Hematopoietic multipotent progenitor cell treated with erythropoietin and hydrocortisone succinate and interleukin-3 and kit ligand, for 4 days (in vitro differentiated cells): Measurements from ENCODE around the gene SDK1.
"Not testable (repeated sequence)": the region's sequence is repeated elsewhere in the genome, so short reads cannot be mapped to it uniquely, and the experiment has no call there.

Experiments
- DNase-seq: peaks from one replicate; pipeline ENCODE4 v3.0.0-alpha.2; 2015

Gene SDK1

DNA sequence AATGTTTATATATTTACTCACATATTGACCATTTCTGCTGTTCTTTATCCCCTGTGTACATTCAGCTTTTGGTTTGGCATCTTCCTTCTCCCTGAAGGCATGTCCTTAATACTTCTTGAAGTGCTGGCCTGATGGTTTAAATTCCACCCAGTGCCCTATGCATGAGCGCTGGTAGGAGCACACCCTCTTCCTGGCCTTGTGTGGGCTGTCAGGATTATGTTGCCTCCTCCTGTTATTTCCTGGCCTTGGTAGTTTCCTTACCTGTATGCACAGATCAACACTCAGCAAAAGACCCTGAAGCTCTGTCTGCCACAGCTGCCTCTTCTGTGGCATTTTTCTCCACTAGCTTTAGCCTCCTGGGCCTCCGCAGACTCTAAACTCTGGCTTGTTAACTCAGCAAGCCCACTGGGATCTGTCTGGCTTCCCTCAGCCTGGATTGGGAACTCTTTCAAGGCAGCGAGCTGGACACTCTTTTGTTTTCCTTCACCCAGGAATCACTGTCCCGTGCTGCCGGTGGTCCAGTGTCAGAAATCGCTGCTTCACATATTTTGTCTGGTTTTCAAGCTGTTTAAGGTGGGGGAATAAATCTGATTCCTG lies 595.2 kb downstream of the SDK1 start:
- no peak for DNase-seq

DNA sequence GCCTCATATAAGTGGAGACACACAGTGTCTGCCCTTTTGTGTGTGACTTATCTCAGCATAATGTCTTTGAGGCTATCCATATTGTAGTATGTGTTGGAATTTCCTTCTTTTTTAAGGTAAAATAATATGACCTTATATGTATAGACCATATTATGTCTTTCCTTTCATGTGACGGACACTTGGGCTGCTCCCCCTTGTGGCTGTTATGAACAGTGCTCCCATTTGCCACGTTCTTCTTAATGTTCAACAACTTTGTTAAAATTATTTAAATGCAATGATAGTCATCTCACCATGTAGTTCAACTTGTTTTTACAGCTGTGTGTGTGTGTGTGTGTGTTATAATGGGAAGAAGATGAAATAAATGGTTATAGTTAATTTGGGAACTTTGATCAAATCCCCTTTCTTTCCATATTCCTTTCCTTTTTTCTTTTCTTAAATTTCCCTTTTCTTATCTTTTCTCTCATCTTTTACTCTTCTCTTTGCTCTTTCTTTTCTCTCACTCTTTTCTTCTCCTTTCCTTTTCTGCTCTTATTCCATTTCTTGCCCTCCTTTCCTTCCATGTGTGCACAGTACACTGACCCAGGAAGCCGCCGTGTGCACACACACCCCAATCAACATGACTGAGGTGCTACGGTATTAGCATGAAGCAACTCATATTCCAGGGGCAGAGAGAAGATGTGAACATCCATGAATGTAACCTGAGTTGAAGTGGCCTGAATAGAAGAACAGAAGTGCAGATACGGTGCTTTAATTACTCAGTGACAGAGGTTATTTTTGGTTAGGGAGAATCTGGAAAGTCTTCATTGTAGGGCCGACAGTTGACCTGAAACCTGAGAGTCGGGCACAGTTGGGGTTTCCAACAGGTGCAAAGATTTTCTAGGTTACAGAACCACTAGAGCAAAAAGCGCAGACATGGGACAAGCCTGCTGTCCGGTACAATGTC lies 596.6 kb downstream of the SDK1 start:
- peak; percentile 73 for DNase-seq

DNA sequence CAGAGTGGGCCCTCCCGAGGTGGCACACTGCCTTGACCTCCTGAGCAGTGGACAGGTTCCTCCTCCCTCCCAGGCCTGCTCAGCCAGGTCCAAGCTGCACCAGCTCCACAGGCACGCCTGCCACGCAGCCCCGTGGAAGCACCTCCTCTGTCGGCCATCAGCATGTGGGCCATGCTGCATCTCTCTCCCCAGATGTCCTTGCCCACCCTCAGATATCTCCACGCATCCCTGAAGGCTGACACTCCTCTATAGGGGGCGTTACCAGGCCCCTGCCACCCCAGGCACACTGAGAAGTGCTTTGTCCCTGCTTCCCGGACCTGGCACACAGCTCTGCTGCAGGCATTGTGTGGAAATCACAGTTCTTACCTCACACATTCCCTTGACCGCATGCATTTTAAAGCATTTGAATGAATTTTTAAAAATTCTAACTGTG lies 598.5 kb downstream of the SDK1 start:
- no peak for DNase-seq

DNA sequence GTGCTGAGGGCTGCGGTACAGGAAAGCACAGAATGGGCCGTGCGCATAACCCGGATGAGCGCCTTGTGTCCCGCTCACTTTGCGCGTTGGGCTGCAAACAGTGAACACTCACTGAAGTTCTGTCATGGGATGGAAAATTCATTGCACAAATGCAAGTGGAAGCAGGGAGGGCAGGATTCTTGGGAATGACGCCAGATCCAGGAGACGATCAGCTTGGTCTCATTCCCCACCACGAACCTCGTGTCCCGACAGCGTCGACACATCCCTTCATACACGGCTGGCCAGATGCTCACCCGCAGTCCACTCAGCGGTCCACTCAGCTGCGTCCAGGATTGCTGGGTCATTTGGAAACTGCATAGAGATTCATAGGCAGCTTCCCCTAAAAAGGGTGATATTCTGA lies 607.1 kb downstream of the SDK1 start:
- DNase-seq: no peak

DNA sequence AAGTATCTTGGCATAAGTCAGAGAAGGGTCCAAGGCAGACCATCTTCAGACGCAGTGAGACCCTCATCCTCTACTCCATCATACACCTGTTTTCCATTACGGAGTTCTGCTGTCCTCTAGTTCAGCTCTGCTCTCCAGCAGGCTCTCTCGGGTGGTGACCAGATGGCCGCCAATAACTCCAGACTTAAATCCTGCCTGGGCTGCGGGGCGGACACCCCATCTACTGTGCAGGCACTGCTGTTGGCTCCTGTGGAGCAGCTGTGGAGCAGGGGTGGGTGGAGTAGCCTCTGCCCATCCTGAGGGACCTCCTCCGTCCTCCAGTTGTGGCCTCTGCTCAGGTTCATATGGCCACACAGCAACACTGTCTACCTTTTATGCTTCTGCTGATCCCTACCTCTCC lies 608.1 kb downstream of the SDK1 start:
- DNase-seq: no peak

DNA sequence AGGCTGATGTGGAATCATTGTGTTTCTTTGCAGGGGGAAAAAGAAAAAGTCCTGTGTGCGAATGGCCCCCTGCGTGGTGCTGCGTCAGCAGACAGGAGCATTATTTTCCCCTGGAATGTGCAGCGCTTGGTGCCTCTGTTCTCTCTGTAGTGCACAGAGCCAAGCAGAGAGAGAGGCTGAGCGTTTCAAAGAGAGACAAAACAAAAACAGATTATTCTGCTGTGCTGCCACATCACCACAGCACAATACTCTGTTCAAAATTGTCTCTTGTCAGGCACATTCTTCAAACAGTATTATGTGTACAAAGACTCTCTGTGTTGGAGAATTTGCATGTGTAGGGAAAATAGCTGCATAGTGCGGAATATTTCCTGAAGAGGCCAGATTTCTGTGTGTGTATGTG lies 609.0 kb downstream of the SDK1 start:
- no peak for DNase-seq

DNA sequence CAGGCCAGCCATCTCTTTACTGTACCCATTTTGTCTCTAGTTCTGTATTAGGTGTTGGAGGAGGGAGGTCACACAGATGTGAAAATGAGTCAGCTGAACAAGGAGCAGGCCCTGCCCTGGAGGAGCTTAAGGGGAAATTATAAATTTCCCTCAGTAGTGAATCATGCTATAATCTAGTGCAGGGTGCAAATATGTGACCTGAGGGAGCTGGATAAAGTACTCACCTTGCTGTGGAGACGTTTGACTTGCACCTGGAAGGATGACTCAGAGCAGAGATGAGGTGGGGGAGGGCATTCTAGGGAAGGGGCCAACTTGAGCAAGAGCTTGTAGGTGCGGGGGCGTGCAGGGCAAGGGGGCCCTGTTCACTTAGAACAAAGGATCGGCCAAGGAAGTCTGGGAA lies 610.6 kb downstream of the SDK1 start:
- no peak for DNase-seq

DNA sequence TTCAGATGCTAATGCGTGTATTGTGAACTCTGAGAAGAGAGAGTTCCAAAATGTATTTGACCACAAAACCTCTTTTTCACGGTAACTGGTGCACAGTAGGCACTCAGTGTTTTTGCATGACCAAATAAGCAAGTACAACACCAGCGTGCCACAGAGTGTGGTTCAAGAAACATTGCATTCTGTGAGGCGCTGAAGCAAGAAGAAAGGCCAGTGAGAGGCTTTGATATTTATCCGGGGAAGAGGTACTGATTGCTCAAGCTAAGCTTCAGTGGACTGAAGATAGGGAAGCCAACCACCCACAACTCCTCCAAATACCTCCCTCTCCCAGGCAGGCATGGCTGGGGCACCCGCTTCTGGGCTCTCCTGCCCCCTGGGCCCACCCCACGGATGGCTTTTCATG lies 611.2 kb downstream of the SDK1 start:
- DNase-seq: no peak

DNA sequence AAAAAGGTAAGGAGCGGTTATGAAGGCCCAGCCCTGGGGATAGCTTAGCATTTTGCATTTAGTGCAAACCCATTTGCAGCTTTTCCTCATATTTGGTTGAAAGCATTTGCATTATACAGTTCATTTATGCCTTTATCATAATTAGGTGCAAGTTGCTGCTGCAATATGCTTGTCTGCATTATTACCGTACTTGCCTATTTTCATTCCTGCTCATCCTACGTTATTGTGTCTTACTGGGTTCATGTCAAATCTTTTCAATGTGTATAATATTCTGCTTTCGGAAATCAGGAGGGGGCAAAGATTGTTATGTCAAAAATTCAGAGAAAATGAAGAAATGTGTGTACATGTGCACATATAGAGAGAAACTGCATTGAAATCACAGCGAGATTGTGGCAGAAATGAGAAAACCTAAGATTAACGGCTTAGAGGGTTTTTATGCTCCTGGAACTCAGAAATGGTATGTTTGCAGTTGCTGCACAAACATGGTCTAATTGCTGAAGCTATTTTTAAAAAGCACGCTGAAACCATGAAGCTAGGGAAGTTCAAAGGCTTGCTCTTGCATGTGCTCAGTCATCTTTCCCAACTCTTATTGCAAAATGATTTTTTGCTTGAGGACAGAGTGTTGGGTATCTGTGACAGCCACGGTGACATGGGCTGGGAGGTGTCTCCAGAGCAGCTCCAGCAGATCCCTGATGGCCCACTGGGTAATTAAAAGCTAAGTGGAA lies 613.2 kb downstream of the SDK1 start:
- peak; percentile 7 for DNase-seq

DNA sequence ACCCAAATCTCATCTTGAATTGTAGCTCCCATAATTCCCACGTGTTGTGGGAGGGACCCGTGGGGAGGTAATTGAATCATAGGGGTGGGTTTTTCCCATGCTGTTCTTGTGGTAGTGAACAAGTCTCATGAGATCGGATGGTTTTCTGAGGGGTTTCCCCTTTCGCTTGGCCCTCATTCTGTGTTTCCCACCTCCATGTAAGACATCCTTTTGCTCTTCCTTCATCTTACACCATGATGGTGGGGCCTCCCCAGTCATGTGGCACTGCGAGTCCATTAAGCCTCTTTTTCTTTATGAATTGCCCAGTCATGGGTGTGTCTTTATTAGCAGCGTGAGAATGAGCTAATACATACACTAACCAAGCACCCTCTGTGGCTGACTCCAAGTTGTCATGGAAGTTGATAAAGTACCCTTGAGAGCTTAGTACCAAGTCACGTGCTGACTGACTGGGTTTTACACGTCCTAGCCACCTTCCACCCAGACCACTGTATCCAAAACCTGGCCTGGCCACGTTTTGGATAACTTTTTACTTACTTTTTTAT lies 614.4 kb downstream of the SDK1 start:
- DNase-seq: no peak

DNA sequence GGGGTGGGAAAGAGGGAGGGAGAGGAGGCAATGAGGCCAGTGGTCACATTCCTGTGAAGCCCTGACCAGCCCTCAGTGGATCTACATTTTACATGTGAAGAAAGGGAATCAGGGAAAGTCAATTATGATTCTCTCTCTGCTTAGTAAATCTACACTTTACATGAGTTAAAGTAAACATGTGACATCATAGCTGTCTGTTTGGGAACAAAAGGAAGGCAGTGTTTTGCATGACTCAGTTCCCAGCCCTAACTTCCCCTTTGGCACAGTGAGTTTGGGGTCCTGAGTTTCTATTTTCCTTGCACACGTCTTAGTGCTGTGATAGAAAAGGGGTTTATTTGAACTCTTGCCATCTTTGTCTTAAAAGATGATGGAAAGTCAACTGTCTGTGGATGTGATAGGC lies 615.1 kb downstream of the SDK1 start:
- peak; percentile 7 for DNase-seq

DNA sequence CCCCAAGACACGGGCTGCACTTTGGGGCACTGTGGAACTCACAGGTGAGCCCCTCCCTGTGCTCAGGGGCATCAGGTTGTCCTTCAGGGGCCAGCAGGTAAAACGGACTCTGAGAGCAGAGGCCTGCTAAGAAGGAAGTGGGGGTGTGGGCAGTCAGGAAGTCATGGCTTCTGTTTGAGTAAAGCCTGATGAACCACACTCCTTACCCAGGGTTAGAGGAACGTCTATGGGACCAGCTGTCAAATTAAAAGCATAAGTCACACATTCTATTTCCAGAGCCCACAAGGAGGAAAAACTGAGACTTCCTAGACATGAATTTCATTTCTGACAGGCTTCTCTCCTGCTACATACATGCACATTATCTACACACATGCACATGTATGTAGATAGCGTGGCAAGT lies 616.4 kb downstream of the SDK1 start:
- DNase-seq: no peak

DNA sequence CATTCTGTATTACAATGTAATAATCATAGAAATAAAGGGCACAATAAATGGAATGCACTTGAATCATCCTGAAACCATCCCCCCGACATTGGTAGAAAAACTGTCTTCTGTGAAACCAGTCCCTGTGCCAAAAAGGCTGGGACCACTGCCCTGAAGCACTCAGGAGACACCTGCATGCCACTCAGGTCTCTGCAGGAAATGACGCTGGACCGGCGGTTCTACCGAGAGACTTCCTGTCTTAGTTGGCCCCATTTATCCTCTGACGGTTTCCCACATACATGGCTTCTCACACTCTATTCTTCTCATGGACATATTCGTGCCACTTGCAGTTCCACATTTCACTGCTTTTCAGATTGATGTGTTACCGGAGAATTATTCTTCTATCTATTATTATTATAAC lies 617.5 kb downstream of the SDK1 start:
- DNase-seq: no peak

DNA sequence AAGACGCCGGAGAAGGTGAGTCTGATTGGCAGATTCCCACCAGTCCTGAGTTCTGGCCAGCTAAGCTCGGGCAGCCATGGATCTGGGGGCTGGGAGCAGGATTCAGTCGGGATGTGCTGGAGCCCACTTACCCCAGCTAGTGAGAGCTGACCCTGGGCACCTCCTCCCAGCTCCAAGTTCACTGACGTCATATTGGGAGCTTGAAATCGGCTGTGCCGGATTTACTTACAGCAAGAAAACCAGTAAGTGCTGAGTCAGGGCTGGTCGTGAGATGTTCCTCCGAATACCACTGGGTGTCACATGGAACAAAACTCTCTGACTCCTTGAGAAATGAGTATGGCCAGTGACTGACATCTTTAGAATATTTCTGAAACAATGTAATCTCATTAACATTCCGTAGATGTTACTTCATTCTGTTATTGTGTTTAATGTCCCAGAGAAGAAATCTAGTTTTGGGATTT lies 621.2 kb downstream of the SDK1 start:
- peak; percentile 51 for DNase-seq

DNA sequence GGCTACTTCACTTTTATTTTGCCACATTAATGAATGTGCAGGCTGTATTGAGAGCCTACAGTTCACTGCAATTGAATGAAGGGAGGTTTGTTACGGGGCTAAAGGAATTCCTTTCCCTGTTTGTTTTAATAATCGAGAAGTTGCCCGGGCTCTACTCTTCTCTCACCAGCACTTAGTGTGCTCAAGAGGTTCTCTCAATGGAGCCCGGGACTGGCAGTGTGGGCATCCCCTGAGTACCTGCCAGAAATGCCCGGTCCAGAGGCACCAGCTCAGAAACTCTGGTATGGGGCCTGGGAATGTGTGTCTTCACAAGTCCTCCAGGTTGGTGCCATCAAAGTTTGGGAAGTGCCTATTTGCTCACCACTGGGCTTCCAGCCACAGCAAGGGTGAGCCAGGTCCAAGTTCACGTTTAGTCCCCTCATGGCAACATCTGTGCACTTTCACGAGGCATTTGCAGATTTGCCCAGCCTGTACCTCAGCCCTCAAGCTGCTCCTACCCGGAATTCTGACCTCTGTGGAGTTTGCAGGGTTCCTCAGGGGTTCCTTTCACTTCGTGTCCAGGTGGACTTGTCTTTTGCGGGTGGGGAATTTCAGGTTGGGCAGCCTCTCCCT lies 622.4 kb downstream of the SDK1 start:
- DNase-seq: no peak

DNA sequence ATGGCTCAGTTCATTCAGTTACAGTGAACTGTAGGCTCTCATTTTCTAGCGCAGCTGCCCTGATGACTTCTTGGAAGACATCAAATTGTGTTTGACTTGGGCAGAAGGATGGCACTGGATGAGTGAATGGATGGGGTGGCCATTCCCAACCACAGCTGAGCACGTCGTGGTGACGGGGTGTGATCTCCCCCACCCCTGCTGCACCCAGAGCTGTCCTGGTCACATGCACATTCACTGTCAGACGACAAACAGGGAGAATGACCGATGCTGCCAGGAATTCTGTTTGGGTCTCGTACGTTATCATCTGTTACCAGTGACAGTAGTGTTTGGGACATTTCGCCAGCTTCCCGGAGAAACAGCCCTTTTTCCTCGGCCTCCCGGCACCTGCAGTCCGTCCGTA lies 623.2 kb downstream of the SDK1 start:
- no peak for DNase-seq

DNA sequence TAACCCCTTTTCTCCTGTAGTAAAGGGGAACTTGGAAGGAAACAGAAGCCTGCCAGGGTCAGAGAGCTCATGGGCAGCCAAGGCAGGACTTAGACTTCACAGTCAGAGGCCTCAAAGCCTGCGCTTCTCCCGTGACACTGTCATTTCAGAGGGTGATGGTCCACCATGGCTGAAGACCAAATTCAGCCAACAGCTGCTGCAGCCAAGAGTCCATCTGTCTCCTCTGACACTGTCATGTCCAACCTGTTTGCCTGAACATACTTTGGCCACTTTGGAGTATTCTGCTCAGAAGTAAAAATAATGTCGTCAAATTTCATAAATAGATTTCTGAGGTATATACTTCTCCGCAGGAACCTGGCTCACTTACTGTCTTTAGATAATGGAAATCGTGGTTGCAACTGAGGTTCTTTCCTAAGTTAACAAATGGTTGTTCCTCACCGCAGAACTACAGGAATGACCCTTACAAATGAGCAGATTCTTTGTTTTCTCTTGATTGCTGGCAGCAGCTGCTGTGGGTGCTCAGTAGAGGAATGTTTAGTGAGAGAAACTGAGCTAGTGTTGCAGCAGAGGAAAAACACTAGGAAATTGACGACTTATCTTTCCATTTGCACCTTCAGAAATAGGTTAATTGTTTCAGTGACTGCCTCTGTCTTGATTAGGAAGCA lies 626.5 kb downstream of the SDK1 start:
- DNase-seq: no peak

DNA sequence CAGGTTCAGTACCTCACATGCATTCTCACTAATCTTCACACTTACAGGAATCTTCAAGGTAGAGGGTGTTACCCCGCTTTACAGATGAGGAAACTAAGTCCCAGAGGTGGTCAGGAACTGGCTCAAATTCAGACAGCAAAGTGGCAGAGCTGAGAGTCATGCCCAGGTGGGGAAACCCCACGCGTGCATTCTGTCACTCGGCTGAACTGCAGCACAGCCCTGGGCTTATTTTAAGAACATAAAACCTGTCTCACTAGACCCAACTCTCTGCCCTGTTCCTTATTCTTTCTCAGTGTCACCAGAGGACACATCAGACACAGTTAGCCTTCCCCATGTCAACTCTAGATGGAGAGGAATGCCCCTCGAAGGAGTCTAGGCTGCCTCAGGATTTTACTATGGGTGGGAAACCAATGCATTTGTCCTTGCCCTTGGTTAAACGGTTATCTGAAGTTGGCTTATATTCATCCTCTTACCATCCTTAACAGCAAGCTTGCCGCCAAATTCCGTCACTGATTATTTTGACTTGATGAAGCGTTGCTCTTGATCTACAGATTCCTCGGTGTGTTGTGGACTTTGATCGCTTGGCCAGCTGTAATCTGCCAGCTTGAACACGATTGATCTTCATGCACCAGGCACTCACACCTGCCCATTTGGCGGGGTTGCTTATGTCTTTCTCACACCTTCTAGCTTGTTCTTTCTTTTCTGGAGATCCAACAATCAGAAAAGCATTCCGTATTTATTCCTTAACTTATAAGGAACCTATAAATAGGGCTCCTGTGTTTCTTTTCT lies 627.9 kb downstream of the SDK1 start:
- DNase-seq: no peak

DNA sequence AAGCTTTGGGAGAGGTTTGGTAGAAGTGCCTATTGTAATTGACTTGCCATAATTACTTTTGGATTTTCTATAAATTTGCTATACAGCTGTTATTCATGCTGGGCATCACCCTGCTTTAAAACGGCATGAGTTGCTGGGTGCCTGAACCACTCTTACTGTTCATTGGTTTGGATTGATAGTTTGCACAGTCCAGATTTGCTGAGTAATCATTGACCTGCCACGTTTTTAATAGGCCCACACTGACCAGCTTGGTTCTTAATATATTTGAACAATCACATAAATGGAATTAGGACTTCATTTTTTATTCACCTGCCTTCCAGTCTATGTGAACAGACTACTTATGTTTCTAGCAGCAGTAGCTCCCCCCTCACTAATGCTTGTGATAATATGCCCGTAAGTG lies 630.8 kb downstream of the SDK1 start:
- DNase-seq: no peak

DNA sequence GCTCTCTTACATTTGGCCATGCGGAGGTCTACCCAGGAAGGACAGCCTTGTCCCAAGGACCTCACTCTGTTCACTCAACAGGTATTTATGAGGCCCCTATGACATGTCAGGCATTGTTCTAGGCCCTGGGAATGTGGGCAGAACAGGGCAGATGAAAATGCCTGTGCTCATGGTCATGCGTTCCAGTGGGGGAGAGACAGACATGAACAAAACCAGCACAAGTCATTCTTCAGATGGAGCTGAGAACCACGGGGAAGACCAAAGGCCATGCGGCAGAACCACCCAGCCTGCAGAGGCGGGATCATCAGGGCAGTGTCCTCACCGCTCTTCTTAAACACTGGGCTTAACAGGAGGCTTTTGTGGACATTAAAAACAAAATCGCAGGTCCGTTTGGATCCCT lies 636.1 kb downstream of the SDK1 start:
- no peak for DNase-seq

DNA sequence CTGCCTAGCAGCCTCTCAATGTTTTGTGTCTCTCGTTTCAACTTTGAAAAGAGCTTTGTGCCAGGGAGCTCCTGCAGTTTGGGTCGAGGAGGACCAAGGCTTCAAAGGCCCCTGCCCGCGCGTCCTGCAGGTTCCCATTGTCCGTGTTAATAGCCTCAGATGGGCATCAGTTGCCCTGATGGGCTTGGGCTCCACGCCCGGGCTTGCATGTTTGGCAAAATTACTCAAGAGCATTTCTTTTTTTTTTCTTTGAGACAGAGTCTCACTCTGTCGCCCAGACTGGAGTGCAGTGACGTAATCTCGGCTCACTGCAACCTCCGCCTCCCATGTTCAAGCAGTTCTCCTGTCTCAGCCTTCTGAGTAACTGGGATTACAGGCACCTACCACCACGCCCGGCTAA lies 636.6 kb downstream of the SDK1 start:
- no peak for DNase-seq

DNA sequence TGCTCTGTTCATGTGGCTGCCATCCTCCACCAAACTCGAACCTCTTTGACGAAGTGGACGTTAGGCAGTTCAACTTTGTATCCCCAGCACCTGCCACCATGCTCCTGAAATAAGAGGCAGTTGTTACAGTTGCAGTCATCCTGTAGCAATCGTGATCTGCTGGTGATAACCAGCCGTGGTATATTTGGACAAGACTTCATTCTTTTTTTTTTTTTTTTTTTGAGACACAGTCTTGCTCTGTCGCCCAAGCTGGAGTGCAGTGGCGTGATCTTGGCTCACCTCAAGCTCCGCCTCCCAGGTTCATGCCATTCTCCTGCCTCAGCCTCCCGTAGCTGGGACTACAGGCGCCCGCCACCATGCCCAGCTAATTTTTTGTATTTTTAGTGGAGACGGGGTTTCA lies 640.7 kb downstream of the SDK1 start:
- DNase-seq: not testable (repeated sequence)
